Stimulated activated CD8-positive, alpha-beta memory T cell treated with anti-CD3 and anti-CD28 coated beads, Interleukin-15, amount 100 ng/mL, for 48 hours (primary cell): ENCODE measurements around the gene ANG.

Source experiments
- DNase-seq, 2 donors: peaks; one replicate each; pipeline ENCODE4 v3.0.0-alpha.2; 2020; ENCODE audit warnings: low read depth in 2 of 2

ANG gene

DNA sequence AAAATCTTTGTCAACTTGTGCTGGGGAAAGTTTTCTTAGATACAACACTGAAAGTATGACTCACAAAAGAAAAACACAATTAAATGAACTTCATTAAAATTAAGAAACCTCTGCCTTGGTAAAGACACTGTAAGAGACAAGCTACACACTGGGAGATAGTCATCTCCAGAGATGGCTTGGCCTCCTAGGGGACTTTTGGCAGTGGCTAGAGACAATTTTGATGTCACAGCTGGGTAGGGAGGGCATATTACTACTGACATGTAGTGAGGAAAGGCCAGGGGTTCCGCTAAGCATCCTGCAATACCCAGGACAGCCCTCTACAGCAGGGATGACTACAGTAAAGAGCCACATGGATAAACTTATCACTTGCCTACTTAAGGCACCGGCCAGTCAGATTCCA is 12.9 kb upstream of the ANG start:
- no peak for DNase-seq

DNA sequence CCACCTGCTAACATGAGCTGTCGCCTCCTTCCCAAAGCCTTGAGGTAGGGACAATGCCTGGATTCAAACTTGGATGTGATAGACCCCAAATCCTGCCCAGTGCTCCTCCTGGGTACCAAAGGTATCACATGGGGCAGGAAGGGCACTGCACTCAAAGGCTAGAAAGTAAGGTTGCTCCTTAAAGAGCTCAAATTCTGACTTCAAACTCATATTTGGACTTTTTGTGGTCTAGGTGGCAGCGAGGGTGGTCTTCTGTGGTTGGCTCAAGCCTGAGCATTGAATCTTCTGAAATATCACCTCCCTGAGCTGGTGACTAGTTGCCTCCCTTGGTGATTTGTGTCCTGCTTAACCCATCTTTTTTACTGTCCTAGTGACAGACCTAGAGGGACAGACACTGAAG is 12.5 kb upstream of the ANG start:
- no peak for DNase-seq

- no peak for DNase-seq
Observed at GRCh38 chr14:20679907-20680306, 8.7 kb upstream of the ANG start.

DNA sequence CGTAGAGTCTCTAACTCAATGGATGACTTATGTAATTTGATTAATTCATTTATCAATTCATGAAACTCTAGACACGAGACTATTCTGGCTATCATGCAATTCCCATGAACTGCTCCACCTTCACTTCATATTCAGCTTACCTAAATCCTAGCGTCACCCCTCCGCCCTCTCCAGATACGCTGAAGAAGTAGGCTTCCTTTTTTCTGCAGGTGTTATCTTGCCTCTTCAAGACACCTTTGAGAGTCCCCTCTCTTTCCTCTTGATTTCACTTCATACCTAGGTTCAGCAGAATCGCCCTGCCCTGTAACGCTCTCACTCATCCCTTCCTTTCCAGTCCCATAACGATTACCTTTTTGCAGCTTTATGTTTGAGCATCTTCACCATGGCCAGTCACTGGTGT is 8.2 kb upstream of the ANG start:
- DNase-seq = no peak

DNA sequence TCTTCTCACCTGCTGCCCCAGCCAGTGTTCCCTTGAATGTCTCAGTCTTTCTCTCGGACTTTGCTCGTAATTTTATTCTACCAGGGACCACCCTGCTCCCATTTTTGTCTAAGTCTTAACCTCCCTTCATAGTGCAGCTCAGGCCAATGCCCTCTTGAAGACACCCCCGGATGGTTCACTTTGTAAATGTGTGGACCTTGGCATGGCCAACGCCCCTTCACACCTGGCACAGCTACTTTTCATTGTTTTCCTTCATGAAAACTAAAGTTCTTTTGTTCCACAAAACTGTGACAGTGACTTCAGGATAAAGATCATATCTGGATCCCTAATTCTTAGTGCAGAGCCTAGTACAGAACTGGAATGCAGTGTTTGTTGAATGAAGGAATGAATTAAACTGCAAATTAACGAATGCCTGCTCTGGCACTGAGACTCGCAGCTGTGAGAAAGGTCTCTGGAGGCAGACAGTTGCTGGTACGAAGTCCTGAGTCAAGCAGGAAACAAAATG is 7.7 kb upstream of the ANG start:
- DNase-seq = peak in 1 of 2 donors; percentile 48

DNA sequence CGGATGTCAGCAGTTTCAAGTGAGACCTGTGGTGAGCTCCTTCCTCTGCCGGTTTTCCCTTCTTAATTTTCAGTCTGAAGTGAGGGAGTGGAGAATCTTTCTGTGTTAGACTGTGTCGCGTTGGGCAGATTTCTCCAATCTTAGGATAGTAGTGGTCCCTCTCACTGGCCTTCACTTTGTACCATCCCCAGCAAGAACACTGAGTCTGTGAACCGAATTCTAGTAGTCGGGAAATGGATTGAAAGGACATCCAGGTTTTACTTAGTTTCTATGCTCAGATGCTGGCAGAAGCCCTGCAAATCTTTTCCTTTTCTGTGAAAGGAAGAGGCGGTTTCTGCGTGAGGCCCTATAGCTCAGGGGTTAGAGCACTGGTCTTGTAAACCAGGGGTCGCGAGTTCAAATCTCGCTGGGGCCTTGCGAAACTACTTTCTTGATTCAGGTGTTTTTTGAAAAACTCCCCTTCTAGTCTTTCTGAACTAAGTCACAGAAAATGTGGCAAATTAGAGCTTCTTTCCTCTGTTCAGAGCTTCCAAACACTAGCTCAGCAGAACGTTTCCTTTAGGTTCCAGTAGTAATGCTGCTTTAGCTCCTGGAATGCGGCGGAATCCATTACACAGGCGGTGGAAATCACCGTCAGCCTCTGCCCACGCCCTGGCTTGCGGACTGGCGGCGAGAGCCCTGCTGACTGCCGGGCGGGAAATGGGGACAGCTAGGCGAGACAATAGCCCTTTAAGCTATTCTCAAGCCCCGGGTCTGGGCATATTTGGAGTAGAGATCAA is 7.0 kb upstream of the ANG start:
- DNase-seq = peak; percentile 75 to 79

DNA sequence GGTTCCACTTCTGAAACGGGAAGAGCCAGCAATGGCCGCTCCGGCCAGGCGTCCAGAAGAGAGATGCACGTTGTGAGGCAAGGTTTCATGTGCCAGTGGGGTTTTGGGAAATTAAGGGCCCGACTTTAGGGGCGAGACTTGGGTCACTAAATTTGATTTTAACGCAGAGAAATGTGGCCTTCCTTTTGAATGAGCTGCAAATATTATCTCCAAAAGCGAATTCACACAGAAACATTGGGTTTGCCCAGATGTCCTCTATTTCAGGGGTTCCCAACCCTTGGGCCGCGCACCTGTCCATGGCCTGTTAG is 6.5 kb upstream of the ANG start:
- DNase-seq = no peak

GRCh38 chr14:20682435-20683124 is 6.0 kb upstream of the ANG start:
- DNase-seq = peak; percentile 70 to 78

GRCh38 chr14:20683125-20683890 is 5.3 kb upstream of the ANG start:
- peak in 1 of 2 donors; percentile 72 for DNase-seq

DNA sequence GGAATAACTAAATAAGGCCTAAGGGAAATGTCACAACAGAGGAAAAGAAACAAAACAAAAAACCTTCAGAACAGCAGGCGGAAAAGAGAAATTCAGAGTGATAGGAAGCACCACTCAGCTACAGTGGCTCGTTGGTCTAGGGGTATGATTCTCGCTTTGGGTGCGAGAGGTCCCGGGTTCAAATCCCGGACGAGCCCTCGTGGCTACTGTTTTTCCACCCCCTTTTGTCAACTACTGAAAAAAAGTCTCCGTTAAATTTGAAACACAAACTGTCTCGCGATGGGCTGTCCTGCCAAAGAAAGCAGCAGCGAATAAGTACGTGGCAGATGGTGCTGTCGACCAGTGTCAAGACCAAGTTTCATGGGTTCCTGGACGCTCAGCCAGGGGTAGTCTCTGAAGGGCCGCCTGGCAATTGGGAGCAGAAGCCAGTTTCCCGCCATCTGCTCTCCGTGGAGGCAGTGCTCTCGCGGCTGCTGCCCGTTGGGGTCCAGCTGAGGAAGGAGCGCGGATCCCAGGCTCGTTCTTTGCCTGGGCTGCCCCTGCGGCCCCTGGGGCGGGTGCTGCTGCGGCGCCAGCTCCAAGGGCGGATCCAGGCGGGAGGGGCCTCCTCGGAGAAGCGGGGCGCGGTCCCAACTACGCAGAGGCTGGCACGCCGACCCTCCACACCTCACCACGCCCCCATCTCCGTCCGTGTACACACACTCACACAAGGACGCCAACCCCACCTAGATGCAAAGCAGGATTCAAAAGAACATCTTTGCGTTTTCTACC is 4.5 kb upstream of the ANG start, which contains the start of gene RNASE4:
Gene RNASE4, plus strand, starts transcription at position 670 of the 771 bp plus-strand sequence. CDS start 14,812 bp downstream, outside the sequence.
- DNase-seq = peak; percentile 64 to 65

GRCh38 chr14:20684662-20685456 is 3.7 kb upstream of the ANG start:
- no peak for DNase-seq

GRCh38 chr14:20686386-20687143 is 2.0 kb upstream of the ANG start:
- no peak for DNase-seq

DNA sequence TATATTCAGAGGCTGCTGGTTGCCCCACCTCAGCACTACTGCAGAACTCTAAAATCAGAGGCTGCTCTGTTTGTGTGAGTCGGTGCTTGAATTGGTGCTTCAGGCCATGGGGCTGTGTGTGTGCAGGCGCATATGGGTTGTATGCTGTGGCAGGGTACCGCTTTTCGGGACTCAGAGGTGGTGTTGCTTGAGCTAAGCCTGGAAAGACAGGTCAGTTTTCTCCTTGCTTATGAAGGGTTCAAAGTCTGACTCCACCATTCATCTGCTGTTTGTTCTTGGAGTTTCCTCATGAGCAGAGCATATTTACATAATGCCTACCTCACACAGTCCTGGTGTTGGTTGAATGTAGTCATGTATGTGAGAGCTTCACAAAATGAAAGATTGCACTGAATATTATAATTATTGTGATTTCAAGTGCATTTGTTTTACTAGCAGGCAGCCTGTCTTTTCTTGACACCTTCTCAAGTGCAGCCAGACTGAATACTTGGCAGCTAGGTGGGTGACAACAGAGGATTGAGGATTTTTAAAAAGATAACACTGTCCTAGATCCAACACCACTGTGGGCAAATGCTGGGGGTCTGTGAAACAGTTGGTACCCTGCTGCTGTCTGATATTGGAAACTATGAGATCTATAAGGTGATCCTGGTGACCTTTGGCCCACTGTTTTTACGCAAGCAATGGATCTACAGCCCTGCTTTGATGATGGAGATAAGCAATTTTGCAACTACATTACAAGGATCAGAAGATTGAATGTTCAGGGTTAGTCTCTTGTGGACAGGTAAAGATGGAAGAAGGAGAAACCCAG is 1.0 kb upstream of the ANG start:
- DNase-seq = no peak

GRCh38 chr14:20690848-20691640 is 2.5 kb downstream of the ANG start:
- no peak for DNase-seq

DNA sequence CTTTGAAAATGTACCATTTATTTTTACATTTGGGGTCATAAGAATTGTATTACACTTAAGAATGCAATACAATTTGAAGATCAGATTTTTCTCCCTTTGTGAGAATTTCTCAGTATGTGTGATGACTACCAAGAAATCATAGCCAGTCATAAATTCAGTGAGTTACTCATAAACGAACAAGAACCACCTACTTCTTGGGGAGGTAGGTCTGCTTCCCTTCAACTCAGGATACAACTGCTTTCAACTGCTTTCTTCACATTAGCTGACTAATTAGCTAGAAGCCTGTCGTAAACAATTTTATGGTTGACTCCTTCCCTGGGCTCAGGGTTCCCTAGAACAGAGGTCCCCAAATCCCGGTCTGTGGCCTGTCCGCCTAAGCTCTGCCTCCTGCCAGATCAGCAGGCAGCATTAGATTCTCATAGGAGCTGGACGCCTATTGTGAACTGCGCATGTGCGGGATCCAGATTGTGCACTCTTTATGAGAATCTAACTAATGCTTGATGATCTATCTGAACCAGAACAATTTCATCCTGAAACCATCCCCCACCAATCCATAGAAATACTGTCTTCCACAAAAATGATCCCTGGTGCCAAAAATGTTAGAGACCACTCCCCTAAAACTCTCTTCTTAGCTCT is 3.7 kb downstream of the ANG start:
- no peak for DNase-seq

- no peak for DNase-seq
Observed at GRCh38 chr14:20696764-20697163, 8.2 kb downstream of the ANG start.

- DNase-seq = peak in 1 of 2 donors; percentile 41
Observed at GRCh38 chr14:20697273-20698017, 8.9 kb downstream of the ANG start.
